ENCODE data around the gene BICDL2. TPM values are rescaled to one million over a fixed set of nuclear protein-coding genes. Genes with fewer than 3 reads are reported as not detected.

Gene BICDL2
- total and polyA plus RNA-seq, 2 donors (not counting 3 experiments of a cell fraction or from before 2014, with no cell fraction given) = not detected

- Histone ChIP-seq H2AFZ (ENCODE audit: low read depth, low read length) (no peak overlapping the region), H4K20me1 (replicated peaks; ENCODE audit: control insufficient read depth, extremely low read depth, insufficient read depth, low read length) (no peaks in the 10 kb centered on the region), H3K4me3 (replicated peaks in 1 of 3; ENCODE audit: insufficient read depth in 1 of 3, low read depth in 1 of 3, low read length in 3 of 3) (no peak overlapping the region), H3K9me1 (replicated peaks; ENCODE audit: control insufficient read depth, extremely low read depth, insufficient read depth, low read length) (no peaks in the 10 kb centered on the region), H3K9ac (replicated peaks; ENCODE audit: extremely low read depth, insufficient read depth, low read length) (no peak overlapping the region), H3K9me3 (replicated peaks; ENCODE audit: control insufficient read depth, insufficient read depth, low read length) (no peaks in the 10 kb centered on the region), H3K27ac (ENCODE audit: insufficient read depth, low read depth, low read length) (no peak overlapping the region), H3K4me2 (ENCODE audit: insufficient read depth, low read length) (no peak overlapping the region), H3K4me1 (ENCODE audit: control insufficient read depth, extremely low read depth, insufficient read depth, low read length) (no peaks in the 10 kb centered on the region), H3K36me3 (ENCODE audit: control insufficient read depth in 2 of 2, extremely low read depth in 1 of 2, insufficient read depth in 2 of 2, low read length in 2 of 2) (no peaks in the 10 kb centered on the region), H3K79me2 (ENCODE audit: control insufficient read depth, insufficient read depth, low read length) (no peaks in the 10 kb centered on the region), H3K27me3 (ENCODE audit: control insufficient read depth in 2 of 2, insufficient read depth in 2 of 2, low read length in 2 of 2) (peaks cover 16 to 22% of the 10 kb centered on the region in 2 experiments)
- intact Hi-C loops (cut with micrococcal nuclease) (no loop called here), dilution Hi-C loops (cut with MboI; ENCODE audit: extremely low pct_ligation_motif_present, low sequenced_read_pairs) (no loop called here)
- no TSS peak for BruUV-seq (replicated peaks)
- ChIA-PET POLR2A (no interaction called here), CTCF (interaction anchor here (1.2 to 14.7 kb wide), 2 partner anchors 20 to 78 kb away, joined by 3 to 200 read pairs; no protein-coding TSS in a partner anchor)
- FAIRE-seq (no peak), DNase-seq (ENCODE audit: low read depth, low spot score) (no peak)
- TF ChIP-seq FOS (IDR thresholded peaks at IDR 0.05; ENCODE audit: borderline replicate concordance, insufficient read depth, low read length) (no peak), CTCF (IDR thresholded peaks at IDR 0.05; ENCODE audit: extremely low read depth in 1 of 2, insufficient read depth in 1 of 2, low read depth in 1 of 2, low read length in 2 of 2) (no peak), POLR2A (IDR thresholded peaks at IDR 0.05; ENCODE audit: low read depth, low read length) (no peak), POLR2AphosphoS5 (IDR thresholded peaks at IDR 0.05; ENCODE audit: insufficient read depth, low read depth, low read length) (no peak), MAX (IDR thresholded peaks at IDR 0.05; ENCODE audit: insufficient read depth, insufficient read length) (no peak), GATA2 (IDR thresholded peaks at IDR 0.05; ENCODE audit: insufficient read depth, insufficient read length, low read depth, low read length) (no peak)
Observed at GRCh38 chr16:3051494-3051893, 14.8 kb upstream of the BICDL2 start.
